Activated CD8-positive, alpha-beta T cell treated with anti-CD3 and anti-CD28 coated beads for 36 hours (primary cell): ENCODE measurements around the gene ACADSB. TPM values are rescaled to one million over a fixed set of nuclear protein-coding genes. Genes with fewer than 3 reads are reported as not detected.

Experiments used
- ATAC-seq: fragments of 200-7000 bp; cut with Tn5 transposase; one replicate; pipeline ENCODE4 v1.10.0; 2021; ENCODE audit warnings: mild to moderate bottlenecking, moderate library complexity
- CTCF ChIA-PET: fragments of 350-600 bp; sonication (Branson Sonifier 250); formaldehyde crosslinking; loops from one replicate; lab custom pipeline; 2021; ENCODE audit warnings: antibody characterized with exemption; lab: Charles Lee
- POLR2A ChIA-PET: fragments of 350-600 bp; sonication (Branson Sonifier 250); formaldehyde crosslinking; loops from one replicate; lab custom pipeline; 2021; ENCODE audit warnings: antibody characterized with exemption; lab: Charles Lee
- DNase-seq: peaks from one replicate; pipeline ENCODE4 v3.0.0-alpha.2; 2020
- H3K27ac Mint-ChIP-seq: one replicate; pipeline ENCODE4 v1.8.0; 2021; ENCODE audit warnings: mild to moderate bottlenecking, mixed read lengths
- H3K27me3 Mint-ChIP-seq: one replicate; pipeline ENCODE4 v1.8.0; 2021; ENCODE audit warnings: mixed read lengths
- H3K36me3 Mint-ChIP-seq: one replicate; pipeline ENCODE4 v1.8.0; 2021; ENCODE audit warnings: low read depth, mixed read lengths
- H3K4me1 Mint-ChIP-seq: one replicate; pipeline ENCODE4 v1.8.0; 2021; ENCODE audit warnings: low read depth, mixed read lengths
- H3K4me3 Mint-ChIP-seq: one replicate; pipeline ENCODE4 v1.8.0; 2021; ENCODE audit warnings: mild to moderate bottlenecking, moderate library complexity, mixed read lengths
- H3K9me3 Mint-ChIP-seq: one replicate; pipeline ENCODE4 v1.8.0; 2021; ENCODE audit warnings: mixed read lengths
- CTCF ChIP-seq: fragments of 200-600 bp; IDR thresholded peaks from one replicate; pipeline ENCODE4 v1.8.0; 2022; ENCODE audit warnings: antibody characterized with exemption, mild to moderate bottlenecking
- intact Hi-C: fragments of 100-400 bp; cut with micrococcal nuclease; formaldehyde crosslinking; loops from one replicate; pipeline ENCODE4 v1.10.0; 2022
- total RNA-seq, 2 experiments: library from RNA; stranded (reverse); gene quantifications; one replicate each; pipeline ENCODE4 v1.2.3, GENCODE V29; 2021

The ACADSB gene
- total RNA-seq, 2 experiments from 2014 or later: 19.7 to 20.7 TPM

DNA sequence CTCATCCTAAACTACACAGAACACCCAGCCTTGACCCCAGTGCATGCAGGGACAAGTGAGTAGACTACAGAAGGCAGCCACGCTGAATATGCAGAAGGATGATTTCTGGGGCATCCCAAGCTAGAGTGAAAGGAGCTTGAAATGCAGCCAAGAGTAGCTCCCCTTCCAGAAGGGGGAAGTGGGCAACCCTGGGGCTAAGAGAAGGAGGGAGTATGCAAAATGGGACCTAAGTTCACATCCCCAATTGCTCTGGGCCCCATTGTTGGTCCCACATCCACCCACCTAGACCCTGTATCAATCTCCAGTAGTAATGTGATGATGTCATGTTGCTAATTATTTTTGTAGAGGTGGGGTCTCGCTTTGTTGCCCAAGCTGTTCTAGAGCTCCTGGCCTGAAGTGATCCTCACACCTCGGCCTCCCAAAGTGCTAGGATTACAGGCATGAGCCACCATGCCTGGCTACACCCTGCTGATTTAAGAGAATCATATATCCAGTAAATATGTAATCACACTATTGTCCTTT lies 34.2 kb upstream of the ACADSB start:
- no peaks in the 10 kb centered on the region for H3K36me3 Mint-ChIP-seq
- CTCF ChIA-PET: no interaction called here
- no peak for ATAC-seq
- DNase-seq: no peak
- no peak for TF ChIP-seq CTCF
- H3K27me3 Mint-ChIP-seq: peaks cover 1% of the 10 kb centered on the region
- POLR2A ChIA-PET: no interaction called here
- no peaks in the 10 kb centered on the region for H3K4me1 Mint-ChIP-seq
- intact Hi-C loops: no loop called here
- no peak overlapping the region for H3K4me3 Mint-ChIP-seq
- no peaks in the 10 kb centered on the region for H3K9me3 Mint-ChIP-seq
- H3K27ac Mint-ChIP-seq: no peak overlapping the region

GRCh38 chr10:122980209-122981065 lies 28.4 kb upstream of the ACADSB start, which contains the start of gene PSTK:
PSTK (plus strand) TSS chr10:122980401; CDS start chr10:122980480, 79 bp downstream.
- peak within 1 kb of the TSS; percentile 96 for H3K27ac Mint-ChIP-seq
- no peaks in the 10 kb centered on the region for H3K27me3 Mint-ChIP-seq
- peaks cover 16% of the 10 kb centered on the region for H3K4me1 Mint-ChIP-seq
- intact Hi-C loops: no loop called here
- H3K36me3 Mint-ChIP-seq: no peaks in the 10 kb centered on the region
- CTCF ChIA-PET: interaction anchor here (0.6 to 5.0 kb wide), 13 partner anchors 9 to 445 kb away, joined by 3 to 30 read pairs (median 3); partner anchors contain the start of genes ACADSB and IKZF5
- peak; percentile 92 for DNase-seq
- TF ChIP-seq CTCF: peak; percentile 89
- ATAC-seq: peak; percentile 98
- no peaks in the 10 kb centered on the region for H3K9me3 Mint-ChIP-seq
- peak within 1 kb of the TSS; percentile 75 for H3K4me3 Mint-ChIP-seq
- POLR2A ChIA-PET: interaction anchor here (0.6 to 6.2 kb wide), 10 partner anchors 9 to 41 kb away, joined by 3 to 38 read pairs (median 6); partner anchors contain the start of genes ACADSB, C10orf88 and IKZF5

DNA sequence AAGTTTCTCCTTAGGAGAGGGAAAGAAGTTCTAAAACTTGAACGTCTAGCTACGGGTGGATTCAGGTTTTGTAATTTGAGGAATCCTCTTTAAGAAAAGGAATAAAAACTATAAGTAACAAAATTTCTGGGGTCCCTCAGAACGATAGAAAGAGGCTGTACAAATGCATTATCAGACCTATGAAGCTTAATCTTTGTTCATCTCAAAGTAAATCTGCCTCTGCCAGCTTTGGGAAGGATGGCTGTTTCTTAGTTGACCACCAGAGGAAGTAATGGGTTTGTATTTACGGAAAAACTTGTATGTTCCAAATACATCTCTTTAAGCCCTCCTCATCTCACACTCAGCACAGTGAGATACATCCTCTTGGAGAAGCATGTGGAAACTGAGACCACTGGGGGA lies 27.7 kb upstream of the ACADSB start:
- peak; percentile 11 for DNase-seq
- peaks cover 16% of the 10 kb centered on the region for H3K4me1 Mint-ChIP-seq
- H3K27me3 Mint-ChIP-seq: no peaks in the 10 kb centered on the region
- no peaks in the 10 kb centered on the region for H3K36me3 Mint-ChIP-seq
- no peaks in the 10 kb centered on the region for H3K9me3 Mint-ChIP-seq
- ChIA-PET POLR2A (interaction anchor here (0.6 to 6.2 kb wide), 8 partner anchors 8 to 41 kb away, joined by 3 to 38 read pairs (median 6); partner anchors contain the start of genes ACADSB, C10orf88 and IKZF5), CTCF (interaction anchor here (0.8 to 5.0 kb wide), 11 partner anchors 9 to 153 kb away, joined by 3 to 30 read pairs (median 4); partner anchors contain the start of genes ACADSB, C10orf88 and IKZF5)
- H3K27ac Mint-ChIP-seq: peak overlapping the region; percentile 96
- intact Hi-C loops: no loop called here
- no peak for ATAC-seq
- TF ChIP-seq CTCF: peak; percentile 47
- H3K4me3 Mint-ChIP-seq: peak overlapping the region; percentile 75

GRCh38 chr10:122983898-122984297 lies 24.9 kb upstream of the ACADSB start:
- no peak for TF ChIP-seq CTCF
- Mint-ChIP-seq H3K27me3 (no peaks in the 10 kb centered on the region), H3K27ac (no peak overlapping the region), H3K4me1 (peaks cover 16% of the 10 kb centered on the region), H3K9me3 (no peaks in the 10 kb centered on the region), H3K36me3 (peaks cover 4% of the 10 kb centered on the region), H3K4me3 (no peak overlapping the region)
- ChIA-PET CTCF (interaction anchor here (1.0 to 5.0 kb wide), 2 partner anchors 15 to 24 kb away, joined by 4 to 24 read pairs; no protein-coding TSS in a partner anchor), POLR2A (interaction anchor here (1.3 to 6.2 kb wide), 2 partner anchors 21 to 24 kb away, joined by 3 to 38 read pairs; partner anchors contain the start of genes ACADSB and IKZF5)
- no peak for DNase-seq
- intact Hi-C loops: no loop called here
- no peak for ATAC-seq
